SK-N-MC (cell line): Measurements from ENCODE around the gene PDE3B.
"Not testable (repeated sequence)": the region's sequence is repeated elsewhere in the genome, so short reads cannot be mapped to it uniquely, and the experiment has no call there.

Experiments
- DNase-seq: peaks from one replicate; pipeline ENCODE4 v3.0.0-alpha.2; 2011; ENCODE audit warnings: low read depth, low spot score
- H3K27ac ChIP-seq: fragments of 200-600 bp; sonication (generic); 2 replicates; pipeline ENCODE4 v1.5.1; 2016; ENCODE audit warnings: mixed run types
- H3K36me3 ChIP-seq: fragments of 200-600 bp; sonication (generic); 2 replicates; pipeline ENCODE4 v1.6.1; 2017; ENCODE audit warnings: antibody characterized with exemption, low read length, mixed read lengths; ENCODE audit not compliant: insufficient read depth
- H3K4me3 ChIP-seq: fragments of 200-600 bp; sonication (generic); 2 replicates; pipeline ENCODE4 v1.5.1; 2016
- H3K9ac ChIP-seq: fragments of 200-600 bp; sonication (generic); 2 replicates; pipeline ENCODE4 v1.8.0; 2017; ENCODE audit warnings: mixed run types, mixed read lengths; ENCODE audit not compliant: insufficient read length
- H3K9me3 ChIP-seq: fragments of 200-600 bp; sonication (generic); 2 replicates; pipeline ENCODE4 v1.6.1; 2017; ENCODE audit warnings: low read depth, mild to moderate bottlenecking, antibody characterized with exemption, low read length, moderate library complexity, mixed read lengths
- EZH2 ChIP-seq: fragments of 200-600 bp; sonication (generic); IDR thresholded peaks from one replicate; pipeline ENCODE4 v1.6.1; 2017; ENCODE audit warnings: antibody characterized with exemption
- FOXP2 ChIP-seq: optimal IDR thresholded peaks from 2 replicates; pipeline ENCODE3; 2011; ENCODE audit warnings: mild to moderate bottlenecking, moderate library complexity; ENCODE audit not compliant: insufficient read depth; ENCODE audit errors: extremely low read length, control extremely low read depth
- POLR2AphosphoS5 ChIP-seq: IDR thresholded peaks from 2 replicates; pipeline ENCODE4 v1.6.1; 2012; ENCODE audit warnings: mild to moderate bottlenecking, low read depth, low read length, borderline replicate concordance

Gene PDE3B

GRCh38 chr11:14764179-14764578 lies 120.6 kb downstream of the PDE3B start:
- Histone ChIP-seq H3K9me3 (no peaks in the 10 kb centered on the region), H3K36me3 (no peaks in the 10 kb centered on the region), H3K4me3 (no peak overlapping the region), H3K27ac (peak overlapping the region; percentile 77; the same call in 1 of the 2 replicates), H3K9ac (no peak overlapping the region)
- TF ChIP-seq POLR2AphosphoS5, result no peak
- no peak for TF ChIP-seq EZH2
- TF ChIP-seq FOXP2, result no peak
- DNase-seq, result no peak

DNA sequence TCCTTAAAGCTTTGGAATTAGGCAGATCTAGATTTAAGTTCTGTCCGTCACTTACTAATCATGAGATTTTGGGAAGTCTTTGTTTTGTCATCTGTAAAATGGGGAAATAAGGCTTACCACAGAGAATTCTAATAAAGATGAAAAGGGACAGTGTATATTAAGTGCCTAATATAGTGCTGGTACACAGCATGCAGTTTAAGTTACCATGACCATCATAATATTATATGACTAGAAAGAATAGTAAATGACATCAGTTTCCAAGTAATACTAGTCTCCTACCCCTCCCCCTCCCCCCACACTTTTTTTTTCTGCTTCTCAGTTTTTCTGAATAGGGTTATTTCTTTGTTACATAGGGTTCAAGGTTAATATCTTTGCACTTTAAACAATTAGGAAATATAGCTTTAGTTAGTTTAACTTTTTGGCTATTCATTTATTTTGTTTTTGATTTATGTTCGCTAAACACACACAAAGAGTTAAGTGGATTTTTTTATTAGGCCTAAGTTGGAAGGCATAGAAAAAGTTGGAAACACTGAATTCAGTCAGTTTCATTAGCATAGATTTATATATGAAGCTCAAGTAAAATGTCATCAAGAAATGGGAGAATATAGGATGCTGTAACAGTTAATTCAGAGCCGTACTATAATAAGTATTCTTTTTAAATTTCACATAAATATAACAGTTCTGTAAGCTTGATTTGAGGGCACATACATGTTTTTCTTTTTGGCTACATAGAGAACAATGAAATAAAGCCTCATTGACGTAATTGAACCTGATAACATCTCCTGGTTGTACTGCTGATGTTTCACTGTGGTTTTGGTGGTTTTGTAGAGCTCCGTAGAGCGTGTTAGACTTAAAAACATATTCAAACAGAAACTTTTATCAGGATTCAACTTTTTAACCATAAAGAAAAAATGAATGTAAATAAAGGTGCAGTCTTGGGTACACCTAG lies 121.2 kb downstream of the PDE3B start:
- Histone ChIP-seq H3K9ac (peak overlapping the region; percentile 22), H3K36me3 (no peaks in the 10 kb centered on the region), H3K9me3 (no peaks in the 10 kb centered on the region), H3K27ac (peak overlapping the region; percentile 77), H3K4me3 (peak overlapping the region; percentile 63)
- no peak for TF ChIP-seq EZH2
- peak; percentile 12 for TF ChIP-seq FOXP2
- peak; percentile 21; the same call in 1 of the 2 replicates for TF ChIP-seq POLR2AphosphoS5
- peak; percentile 94 for DNase-seq

GRCh38 chr11:14766585-14766984 lies 123.0 kb downstream of the PDE3B start:
- no peak for DNase-seq
- no peaks in the 10 kb centered on the region for H3K9me3 ChIP-seq
- H3K36me3 ChIP-seq, result no peaks in the 10 kb centered on the region
- no peak for TF ChIP-seq POLR2AphosphoS5
- TF ChIP-seq EZH2, result no peak
- no peak for TF ChIP-seq FOXP2
- peak overlapping the region; percentile 74 for H3K9ac ChIP-seq
- peak overlapping the region; percentile 59 for H3K4me3 ChIP-seq
- peak overlapping the region; percentile 86 for H3K27ac ChIP-seq

- H3K27ac ChIP-seq, result peak overlapping the region; percentile 72; the same call in 1 of the 2 replicates
- 0 out of 2 replicates have a peak overlapping the region, but pooled peaks have one; percentile 1 for H3K4me3 ChIP-seq
- DNase-seq, result no peak
- TF ChIP-seq EZH2 (no peak), POLR2AphosphoS5 (no peak), FOXP2 (no peak)
- H3K9me3 ChIP-seq, result no peaks in the 10 kb centered on the region
- peak overlapping the region; percentile 4 for H3K9ac ChIP-seq
- H3K36me3 ChIP-seq, result no peaks in the 10 kb centered on the region
These were observed 125.1 kb downstream of the PDE3B start for GRCh38 chr11:14768526-14769188.

- no peak for DNase-seq
- no peak for TF ChIP-seq POLR2AphosphoS5
- TF ChIP-seq EZH2, result no peak
- no peak for TF ChIP-seq FOXP2
- Histone ChIP-seq H3K4me3 (no peak overlapping the region), H3K9ac (no peak overlapping the region), H3K9me3 (no peaks in the 10 kb centered on the region), H3K36me3 (peaks cover 4% of the 10 kb centered on the region), H3K27ac (peak overlapping the region; percentile 27; the same call in 1 of the 2 replicates)
These were observed 130.2 kb downstream of the PDE3B start for GRCh38 chr11:14773755-14774154.

GRCh38 chr11:14774721-14775120 lies 131.1 kb downstream of the PDE3B start:
- Histone ChIP-seq H3K27ac (no peak overlapping the region), H3K36me3 (peaks cover 4% of the 10 kb centered on the region), H3K9ac (no peak overlapping the region), H3K4me3 (no peak overlapping the region), H3K9me3 (no peaks in the 10 kb centered on the region)
- DNase-seq, result no peak
- no peak for TF ChIP-seq EZH2
- TF ChIP-seq POLR2AphosphoS5, result no peak
- TF ChIP-seq FOXP2, result no peak

GRCh38 chr11:14775897-14776296 lies 132.3 kb downstream of the PDE3B start:
- Histone ChIP-seq H3K36me3 (peaks cover 4% of the 10 kb centered on the region), H3K27ac (no peak overlapping the region), H3K4me3 (no peak overlapping the region), H3K9ac (no peak overlapping the region), H3K9me3 (no peaks in the 10 kb centered on the region)
- no peak for DNase-seq
- TF ChIP-seq FOXP2 (no peak), POLR2AphosphoS5 (no peak), EZH2 (no peak)

- H3K9me3 ChIP-seq, H3K36me3 ChIP-seq, H3K9ac ChIP-seq, H3K27ac ChIP-seq, DNase-seq, H3K4me3 ChIP-seq: not testable (repeated sequence)
These were observed 134.9 kb downstream of the PDE3B start for GRCh38 chr11:14778460-14778859.
